T1000 (cell line): ENCODE results near the gene ICAM1.
"Not testable (repeated sequence)": the region's sequence is repeated elsewhere in the genome, so short reads cannot be mapped to it uniquely, and the experiment has no call there.

ENCODE experiments used
- DNase-seq: peaks from one replicate; lab custom pipeline; 2025; ENCODE audit warnings: mixed read lengths; lab: John Stamatoyannopoulos, UW

The ICAM1 gene, protein sequence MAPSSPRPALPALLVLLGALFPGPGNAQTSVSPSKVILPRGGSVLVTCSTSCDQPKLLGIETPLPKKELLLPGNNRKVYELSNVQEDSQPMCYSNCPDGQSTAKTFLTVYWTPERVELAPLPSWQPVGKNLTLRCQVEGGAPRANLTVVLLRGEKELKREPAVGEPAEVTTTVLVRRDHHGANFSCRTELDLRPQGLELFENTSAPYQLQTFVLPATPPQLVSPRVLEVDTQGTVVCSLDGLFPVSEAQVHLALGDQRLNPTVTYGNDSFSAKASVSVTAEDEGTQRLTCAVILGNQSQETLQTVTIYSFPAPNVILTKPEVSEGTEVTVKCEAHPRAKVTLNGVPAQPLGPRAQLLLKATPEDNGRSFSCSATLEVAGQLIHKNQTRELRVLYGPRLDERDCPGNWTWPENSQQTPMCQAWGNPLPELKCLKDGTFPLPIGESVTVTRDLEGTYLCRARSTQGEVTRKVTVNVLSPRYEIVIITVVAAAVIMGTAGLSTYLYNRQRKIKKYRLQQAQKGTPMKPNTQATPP

DNA sequence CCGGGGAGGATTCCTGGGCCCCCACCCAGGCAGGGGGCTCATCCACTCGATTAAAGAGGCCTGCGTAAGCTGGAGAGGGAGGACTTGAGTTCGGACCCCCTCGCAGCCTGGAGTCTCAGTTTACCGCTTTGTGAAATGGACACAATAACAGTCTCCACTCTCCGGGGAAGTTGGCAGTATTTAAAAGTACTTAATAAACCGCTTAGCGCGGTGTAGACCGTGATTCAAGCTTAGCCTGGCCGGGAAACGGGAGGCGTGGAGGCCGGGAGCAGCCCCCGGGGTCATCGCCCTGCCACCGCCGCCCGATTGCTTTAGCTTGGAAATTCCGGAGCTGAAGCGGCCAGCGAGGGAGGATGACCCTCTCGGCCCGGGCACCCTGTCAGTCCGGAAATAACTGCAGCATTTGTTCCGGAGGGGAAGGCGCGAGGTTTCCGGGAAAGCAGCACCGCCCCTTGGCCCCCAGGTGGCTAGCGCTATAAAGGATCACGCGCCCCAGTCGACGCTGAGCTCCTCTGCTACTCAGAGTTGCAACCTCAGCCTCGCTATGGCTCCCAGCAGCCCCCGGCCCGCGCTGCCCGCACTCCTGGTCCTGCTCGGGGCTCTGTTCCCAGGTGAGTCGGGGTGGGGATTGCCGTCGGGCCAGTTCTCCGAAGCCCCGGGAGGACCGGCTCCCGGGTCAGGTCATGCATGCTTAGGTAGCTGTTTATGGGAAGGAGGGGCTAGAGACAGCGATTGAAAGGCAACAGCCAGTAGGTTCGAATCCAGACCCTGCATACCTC, at the start of gene ICAM1:
ICAM1 (plus strand) TSS at position 505 of the 779 bp plus-strand sequence; CDS start at position 545, 40 bp downstream.
- DNase-seq = no peak

DNA sequence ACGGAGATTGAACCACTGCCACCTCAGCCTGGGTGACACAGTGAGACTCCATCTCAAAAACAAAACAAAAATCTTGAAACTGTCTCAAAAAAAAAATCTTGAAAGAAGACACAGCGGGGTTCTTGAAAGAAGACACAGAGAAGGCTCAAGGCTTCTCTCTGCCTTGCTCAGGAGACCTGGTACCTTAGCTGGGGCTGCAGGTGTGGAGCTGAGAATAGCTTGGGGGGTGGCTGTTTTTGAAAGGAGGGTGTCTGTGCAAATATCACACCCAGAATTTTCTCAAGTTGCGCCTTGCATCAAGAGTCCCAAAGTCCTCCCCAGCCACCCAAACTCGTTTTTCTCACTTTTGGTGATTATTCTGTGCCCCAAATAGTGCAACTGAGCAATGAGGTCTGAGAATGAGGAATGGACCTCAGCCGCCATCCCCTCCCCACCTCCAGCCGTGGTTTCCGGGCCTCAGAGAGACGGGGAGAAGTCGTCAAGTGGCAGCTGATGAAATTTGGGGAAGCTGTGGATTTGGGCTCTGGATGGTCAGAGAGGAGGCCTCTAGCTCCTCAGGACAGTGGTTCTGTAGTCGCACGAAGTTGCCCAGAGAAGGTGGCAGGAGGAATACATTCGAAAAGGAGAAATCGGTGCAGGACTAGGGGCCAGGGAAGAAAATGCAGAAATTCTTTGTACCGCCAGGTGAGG, 48.6 kb upstream of the ICAM1 start:
- no peak for DNase-seq

DNA sequence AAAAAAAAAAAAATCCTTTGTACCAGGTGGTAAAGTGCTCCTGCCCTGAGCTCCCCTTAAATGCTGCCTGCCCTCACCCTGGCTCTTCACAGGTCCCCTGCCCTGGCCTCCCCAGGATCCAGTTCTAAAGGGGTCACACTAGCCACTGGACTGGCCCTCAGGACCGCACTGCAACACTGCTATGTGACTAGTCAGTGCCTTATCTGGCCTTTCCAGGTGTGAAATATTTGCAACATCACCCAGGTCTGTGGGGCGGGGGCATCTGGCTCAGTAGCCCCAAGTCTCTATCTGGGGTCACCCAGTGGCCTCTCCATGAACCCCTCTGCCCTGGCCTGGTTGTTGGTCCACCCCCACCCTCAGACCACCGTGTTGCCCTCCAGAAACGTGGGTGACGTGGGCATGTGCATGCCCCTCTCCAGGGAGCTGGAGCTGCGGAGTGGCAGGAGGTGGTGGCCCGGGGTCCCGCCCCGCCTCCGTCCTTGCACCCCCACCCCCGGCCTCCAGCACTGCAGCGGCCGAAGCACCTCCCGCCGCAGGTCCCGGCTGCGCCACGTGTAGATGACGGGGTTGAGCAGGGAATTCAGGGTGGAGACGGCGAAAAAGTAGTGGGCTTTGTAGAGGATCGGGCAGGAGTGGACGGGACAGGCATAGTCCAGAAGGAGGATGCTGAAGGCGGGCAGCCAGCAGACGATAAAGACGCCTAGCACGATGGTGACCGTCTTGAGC, 47.3 kb upstream of the ICAM1 start:
- no peak for DNase-seq

DNA sequence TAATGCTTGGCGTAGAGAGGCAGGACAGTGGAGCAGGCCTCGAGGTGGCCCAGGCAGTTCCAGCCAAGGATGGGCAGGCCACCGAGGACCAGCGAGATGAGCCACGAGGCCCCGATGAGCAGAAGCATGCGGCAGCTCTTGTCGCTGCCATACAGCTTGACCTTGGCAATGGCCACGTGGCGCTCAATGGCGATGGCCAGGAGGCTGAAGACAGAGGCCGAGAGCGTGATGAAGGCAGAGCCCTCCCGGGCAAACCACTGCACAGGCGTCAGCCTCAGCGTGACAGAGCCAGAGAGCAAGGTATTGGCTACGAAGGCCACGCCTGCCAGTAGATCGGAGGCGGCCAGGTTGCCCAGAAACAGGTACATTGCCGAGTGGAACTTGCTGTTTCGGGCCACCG, 46.6 kb upstream of the ICAM1 start:
- no peak for DNase-seq

GRCh38 chr19:10226021-10226375, 44.9 kb upstream of the ICAM1 start:
- no peak for DNase-seq

DNA sequence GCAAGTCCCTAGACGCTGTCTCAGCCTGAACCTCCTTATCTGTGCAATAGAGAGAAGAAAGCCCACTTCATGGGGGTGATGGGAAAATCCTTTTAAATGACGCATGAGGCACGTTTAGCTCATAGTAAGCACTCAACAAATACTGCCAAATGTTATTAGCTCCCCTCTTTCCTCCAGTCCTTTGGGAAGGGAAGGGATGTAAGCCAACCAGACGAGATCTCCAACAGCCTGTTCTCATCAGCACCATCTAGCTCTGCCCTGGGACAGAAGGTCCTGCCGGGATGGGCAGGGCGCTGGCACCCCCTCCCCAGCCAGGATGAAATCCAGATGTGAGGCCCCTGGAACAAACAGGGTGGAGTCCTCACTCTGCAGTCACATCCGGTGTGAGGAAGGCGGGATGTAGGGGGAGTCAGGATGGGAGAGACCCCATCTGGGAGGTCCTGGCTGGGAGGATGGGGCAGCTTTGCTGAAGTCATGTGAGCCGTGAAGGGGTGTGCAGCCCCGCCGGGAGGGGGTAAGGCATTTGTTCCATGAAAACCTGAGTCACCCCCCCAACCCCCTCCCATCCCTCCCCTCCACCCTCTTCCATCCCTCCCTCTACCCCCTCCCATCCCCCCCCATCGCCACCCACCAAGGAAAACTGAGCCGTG, 44.4 kb upstream of the ICAM1 start:
- no peak for DNase-seq

DNA sequence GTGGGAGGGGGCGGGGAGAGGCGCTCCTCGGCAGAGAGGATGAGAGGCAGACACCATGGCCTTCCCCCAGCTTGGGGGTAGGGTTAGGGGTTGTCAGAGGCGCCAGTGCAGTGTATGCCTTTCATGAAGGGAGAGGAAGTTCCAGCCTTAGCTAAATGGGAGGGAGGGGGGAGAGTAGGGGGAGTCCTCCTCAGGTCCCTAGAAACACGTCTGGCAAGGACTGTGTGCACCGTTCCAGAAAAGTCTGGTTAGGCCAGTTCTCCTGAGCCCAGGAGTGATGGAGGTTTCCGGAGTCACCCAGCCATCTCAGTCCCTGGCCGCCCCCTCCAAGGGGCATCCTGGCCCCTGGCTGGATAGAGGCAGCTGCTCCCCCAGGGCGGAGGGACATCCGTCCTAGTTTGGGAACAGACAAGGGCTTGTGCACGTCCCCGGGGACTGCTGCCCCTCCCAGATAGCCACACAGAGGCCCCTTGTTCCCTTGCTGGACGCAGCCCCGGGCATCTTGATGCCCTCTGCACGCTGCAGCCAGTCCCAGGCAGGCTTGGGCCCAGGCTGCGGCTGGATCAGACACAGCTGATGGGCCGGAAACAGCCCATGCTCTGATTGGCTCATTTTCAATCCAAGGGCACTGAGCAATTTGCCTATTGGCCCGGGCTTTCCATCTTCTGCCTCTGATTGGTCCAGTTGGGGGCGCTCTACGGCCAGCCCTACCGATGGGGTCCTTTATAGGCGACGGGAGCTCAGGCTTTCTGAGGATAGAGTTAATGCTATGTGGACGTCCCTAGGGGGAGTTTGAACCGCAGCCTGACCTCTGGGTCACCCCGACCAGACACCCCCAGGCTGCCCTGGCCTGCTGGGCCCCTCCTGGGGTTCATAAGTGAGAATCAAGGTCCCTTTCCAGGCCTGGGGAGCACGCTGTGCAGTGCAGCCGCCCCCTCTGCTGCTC, 43.6 kb upstream of the ICAM1 start:
- no peak for DNase-seq

GRCh38 chr19:10228393-10228792, 42.5 kb upstream of the ICAM1 start:
- DNase-seq = no peak

DNA sequence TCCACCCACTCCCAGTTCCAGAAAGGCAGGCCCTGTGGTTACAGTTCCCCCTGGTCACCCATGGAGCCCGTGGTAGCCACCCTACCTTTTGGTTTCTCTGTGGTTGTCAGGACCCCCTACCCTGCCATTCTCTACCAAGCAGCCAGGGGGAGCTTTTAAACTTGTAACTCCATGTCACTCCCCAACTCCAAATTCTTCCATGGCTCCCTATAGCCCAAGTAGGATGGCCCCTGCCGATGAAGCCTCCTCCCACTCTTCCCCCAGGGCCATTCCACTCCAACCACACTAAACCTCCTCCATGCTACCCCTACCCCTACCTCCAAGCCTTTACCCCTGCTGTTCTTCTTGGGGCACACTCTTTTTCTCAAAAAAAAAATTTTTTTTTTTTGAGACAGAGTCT, 42.0 kb upstream of the ICAM1 start:
- no peak for DNase-seq

GRCh38 chr19:10230173-10230860, 40.6 kb upstream of the ICAM1 start:
- DNase-seq = no peak

DNA sequence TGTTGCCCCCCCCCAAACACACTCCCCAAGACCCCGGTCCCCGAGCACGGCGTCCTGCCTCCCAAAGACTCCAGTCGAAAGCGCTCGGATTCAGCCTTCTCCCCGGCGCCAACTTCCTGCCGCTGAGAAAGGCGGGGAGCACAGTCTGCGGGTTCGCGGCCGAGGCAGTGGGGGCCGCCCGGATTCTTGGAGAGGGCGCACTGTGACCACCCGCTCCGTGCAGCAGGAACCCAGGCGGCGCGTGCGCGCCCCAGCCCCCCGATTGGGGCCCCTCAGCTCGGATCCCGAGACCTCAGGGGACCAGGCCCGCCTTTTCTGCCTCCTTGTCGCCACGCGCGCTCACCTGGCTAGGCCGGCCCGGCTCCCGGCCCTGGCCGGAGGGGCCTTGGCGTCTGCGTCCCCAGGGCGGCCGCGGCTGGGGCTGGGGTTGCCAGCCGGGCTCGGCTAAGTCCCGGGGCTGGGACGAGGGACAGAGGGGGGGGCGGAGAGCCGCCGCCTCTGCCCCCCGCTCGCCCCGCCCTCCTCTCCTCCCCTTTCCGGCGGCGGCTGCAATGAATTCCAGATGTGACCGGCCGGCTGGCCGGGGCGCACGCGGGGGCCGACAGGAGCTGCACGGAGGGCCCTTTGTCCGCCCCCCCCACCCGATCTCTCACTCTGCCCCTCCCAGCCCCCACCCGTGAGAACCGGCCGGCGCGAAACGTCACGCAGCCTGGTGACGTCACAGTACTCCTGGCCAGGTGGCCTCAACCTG, 39.9 kb upstream of the ICAM1 start, which contains the start of gene S1PR2:
S1PR2 (minus strand) TSS at position 471 of the 751 bp plus-strand sequence. CDS start 6,426 bp downstream, outside the sequence.
- DNase-seq = peak; percentile 26

DNA sequence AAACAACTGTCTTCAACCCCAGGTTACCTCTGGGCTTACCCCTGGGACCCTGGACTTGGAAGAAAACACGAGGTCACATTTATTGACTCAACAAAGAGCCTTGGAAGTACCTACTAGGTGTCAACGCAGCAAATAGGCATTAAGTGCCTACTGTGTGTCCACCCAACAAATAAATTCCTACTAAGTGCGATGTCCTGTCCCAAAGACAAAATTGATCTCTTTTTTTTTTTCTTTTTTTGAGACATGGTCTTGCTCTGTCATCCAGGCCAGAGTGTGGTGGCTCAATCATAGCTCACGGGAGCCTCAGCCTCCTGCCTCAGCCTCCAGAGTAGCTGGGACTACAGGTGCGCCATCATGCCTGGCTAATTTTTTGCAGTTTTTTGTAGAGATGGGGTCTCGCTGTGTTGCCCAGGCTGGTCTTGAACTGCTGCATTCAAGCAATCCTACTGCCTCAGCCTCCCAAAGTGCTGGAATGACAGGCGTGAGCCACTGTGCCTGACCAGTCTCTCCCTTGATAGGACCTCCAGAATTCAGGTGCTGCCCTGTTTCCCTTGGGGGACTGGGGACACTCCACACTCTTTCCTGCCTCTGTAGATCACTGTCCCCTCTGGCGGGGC, 39.2 kb upstream of the ICAM1 start:
- DNase-seq = no peak

GRCh38 chr19:10233946-10234345, 37.0 kb upstream of the ICAM1 start:
- no peak for DNase-seq

DNA sequence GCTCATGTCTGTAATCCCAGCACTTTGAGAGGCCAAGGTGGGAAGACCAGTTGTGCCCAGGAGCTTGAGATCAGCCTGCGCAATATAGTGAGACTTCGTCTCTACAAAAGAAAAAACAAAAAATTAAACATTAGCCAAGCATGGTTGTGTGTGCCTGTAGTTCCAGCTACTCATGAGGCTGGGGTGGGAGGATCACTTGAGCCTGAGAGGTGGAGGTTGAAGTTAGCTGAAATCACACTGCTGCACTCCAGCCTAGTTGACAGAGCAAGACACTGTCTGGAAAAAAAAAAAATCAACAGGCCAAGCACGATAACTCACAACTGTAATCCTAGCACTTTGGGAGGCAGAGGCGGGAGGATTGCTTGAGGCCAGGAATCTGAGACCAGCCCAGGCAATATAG, 35.9 kb upstream of the ICAM1 start:
- no peak for DNase-seq

- not testable (repeated sequence) for DNase-seq
These were observed 35.5 kb upstream of the ICAM1 start for GRCh38 chr19:10235409-10235808.

- no peak for DNase-seq
These were observed 33.2 kb upstream of the ICAM1 start for GRCh38 chr19:10237702-10238101.

DNA sequence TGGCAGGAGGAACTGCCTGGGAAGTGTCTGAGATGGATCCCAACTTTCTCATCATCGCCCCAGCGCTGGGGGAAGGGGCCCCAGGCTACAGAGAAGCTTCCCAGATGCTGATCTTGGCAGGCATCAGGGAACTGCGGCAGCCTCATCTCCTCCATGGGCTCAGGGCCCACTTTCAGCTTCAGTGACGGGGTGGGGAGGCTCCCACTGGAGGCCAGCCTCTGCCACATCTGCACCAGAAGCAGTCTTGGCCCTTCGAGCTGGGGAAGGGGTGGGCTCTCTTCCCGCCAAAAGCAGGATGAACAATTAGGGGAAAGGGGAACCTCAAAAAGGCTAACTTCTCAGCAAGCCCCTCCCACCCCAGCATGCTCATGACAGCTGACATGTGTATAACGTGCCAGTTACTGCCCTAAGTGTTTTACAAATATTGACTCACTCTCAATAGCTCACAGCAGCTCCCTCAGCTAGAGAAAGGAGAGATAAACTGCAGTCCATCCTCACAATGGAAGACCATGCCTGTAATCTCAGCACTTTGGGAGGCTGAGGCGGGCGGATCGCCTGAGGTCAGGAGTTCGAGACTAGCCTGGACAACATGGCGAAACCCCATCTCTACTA, 32.6 kb upstream of the ICAM1 start:
- DNase-seq = no peak
